Epidermal melanocyte (primary cell): ENCODE data around the gene GCNA.
A peak's percentile ranks its signal among the peaks of the same experiment; 100 is the strongest.

Experiments used
- DNase-seq: peaks from one replicate; pipeline ENCODE4 v3.0.0; 2011; ENCODE audit warnings: low spot score; ENCODE audit not compliant: insufficient read length

GCNA gene

GRCh38 chrX:71578253-71579135 lies at the start of gene GCNA:
Gene GCNA, plus strand, starts transcription at chrX:71578437. Its CDS starts 2,385 bp downstream, at chrX:71580822.
- DNase-seq = no peak

- DNase-seq = no peak
Measured at GRCh38 chrX:71532078-71532752, 46.0 kb upstream of the GCNA start.

GRCh38 chrX:71532753-71533425 lies 45.3 kb upstream of the GCNA start, which contains the start of gene OGT:
Gene OGT, plus strand, starts transcription at chrX:71533104. Its CDS starts 196 bp downstream, at chrX:71533300.
- DNase-seq = peak; percentile 57

- no peak for DNase-seq
Measured at GRCh38 chrX:71533516-71533850, 44.8 kb upstream of the GCNA start.

GRCh38 chrX:71533851-71534561 lies 44.2 kb upstream of the GCNA start:
- no peak for DNase-seq

- DNase-seq = no peak
Measured at GRCh38 chrX:71534773-71535544, 43.3 kb upstream of the GCNA start.

- no peak for DNase-seq
Measured at GRCh38 chrX:71536285-71536684, 42.0 kb upstream of the GCNA start.

- no peak for DNase-seq
Measured at GRCh38 chrX:71537743-71538142, 40.5 kb upstream of the GCNA start.

- DNase-seq = no peak
Measured at GRCh38 chrX:71540801-71541200, 37.4 kb upstream of the GCNA start.

- no peak for DNase-seq
Measured at GRCh38 chrX:71541210-71542022, 36.8 kb upstream of the GCNA start.

- no peak for DNase-seq
Measured at GRCh38 chrX:71542411-71542810, 35.8 kb upstream of the GCNA start.

GRCh38 chrX:71542825-71543224 lies 35.4 kb upstream of the GCNA start:
- no peak for DNase-seq

- peak; percentile 19 for DNase-seq
Measured at GRCh38 chrX:71543316-71543715, 34.9 kb upstream of the GCNA start.

- no peak for DNase-seq
Measured at GRCh38 chrX:71545364-71545763, 32.9 kb upstream of the GCNA start.

- no peak for DNase-seq
Measured at GRCh38 chrX:71546879-71547278, 31.4 kb upstream of the GCNA start.

- DNase-seq = no peak
Measured at GRCh38 chrX:71547339-71547738, 30.9 kb upstream of the GCNA start.

- DNase-seq = no peak
Measured at GRCh38 chrX:71549986-71550385, 28.3 kb upstream of the GCNA start.

- no peak for DNase-seq
Measured at GRCh38 chrX:71550578-71550977, 27.7 kb upstream of the GCNA start.

- DNase-seq = no peak
Measured at GRCh38 chrX:71556036-71556435, 22.2 kb upstream of the GCNA start.

GRCh38 chrX:71558920-71559319 lies 19.3 kb upstream of the GCNA start:
- DNase-seq = no peak
